ENCODE results near the gene ACBD5.

DNA sequence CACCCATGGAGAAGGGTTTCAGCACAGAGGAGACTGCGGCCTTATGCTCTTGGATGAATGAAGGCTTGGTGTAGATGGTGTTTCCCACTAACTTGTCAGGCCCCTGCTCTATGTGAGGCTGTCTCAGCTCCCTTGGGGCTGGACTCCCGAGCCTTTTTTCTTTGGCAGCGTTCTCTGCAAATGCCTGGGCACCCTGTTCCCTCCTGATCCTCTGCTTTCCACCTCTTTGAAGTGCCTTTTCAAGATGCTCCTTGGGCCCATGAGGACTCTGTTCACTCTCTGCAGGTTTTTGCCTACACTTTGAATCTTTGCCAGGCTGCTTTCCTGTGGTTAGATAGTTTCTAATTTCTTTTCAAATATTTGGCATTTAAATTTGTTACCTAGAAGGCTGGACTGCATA is 6.8 kb upstream of the ACBD5 start:
- no peak for TF ChIP-seq POLR2A (IDR thresholded peaks at IDR 0.05)
- TF ChIP-seq, protein P1, sequence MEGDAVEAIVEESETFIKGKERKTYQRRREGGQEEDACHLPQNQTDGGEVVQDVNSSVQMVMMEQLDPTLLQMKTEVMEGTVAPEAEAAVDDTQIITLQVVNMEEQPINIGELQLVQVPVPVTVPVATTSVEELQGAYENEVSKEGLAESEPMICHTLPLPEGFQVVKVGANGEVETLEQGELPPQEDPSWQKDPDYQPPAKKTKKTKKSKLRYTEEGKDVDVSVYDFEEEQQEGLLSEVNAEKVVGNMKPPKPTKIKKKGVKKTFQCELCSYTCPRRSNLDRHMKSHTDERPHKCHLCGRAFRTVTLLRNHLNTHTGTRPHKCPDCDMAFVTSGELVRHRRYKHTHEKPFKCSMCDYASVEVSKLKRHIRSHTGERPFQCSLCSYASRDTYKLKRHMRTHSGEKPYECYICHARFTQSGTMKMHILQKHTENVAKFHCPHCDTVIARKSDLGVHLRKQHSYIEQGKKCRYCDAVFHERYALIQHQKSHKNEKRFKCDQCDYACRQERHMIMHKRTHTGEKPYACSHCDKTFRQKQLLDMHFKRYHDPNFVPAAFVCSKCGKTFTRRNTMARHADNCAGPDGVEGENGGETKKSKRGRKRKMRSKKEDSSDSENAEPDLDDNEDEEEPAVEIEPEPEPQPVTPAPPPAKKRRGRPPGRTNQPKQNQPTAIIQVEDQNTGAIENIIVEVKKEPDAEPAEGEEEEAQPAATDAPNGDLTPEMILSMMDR (IDR thresholded peaks at IDR 0.05), result no peak

Measured in body of pancreas (tissue), 4 donors.